Type B pancreatic cell (in vitro differentiated cells): ENCODE results near the gene SPECC1L. TPM values are rescaled to one million over a fixed set of nuclear protein-coding genes. Genes with fewer than 3 reads are reported as not detected.

ENCODE experiments used
- DNase-seq: peaks from one replicate; pipeline ENCODE4 v3.0.0; 2021; ENCODE audit warnings: mixed read lengths; ENCODE audit not compliant: unreplicated experiment; ENCODE audit errors: extremely low spot score
- H3K27ac Mint-ChIP-seq: 2 replicates; pipeline ENCODE4 v1.8.0; 2021; ENCODE audit warnings: mild to moderate bottlenecking, mixed read lengths
- H3K27me3 Mint-ChIP-seq: 2 replicates; pipeline ENCODE4 v1.8.0; 2021; ENCODE audit warnings: mixed read lengths
- H3K36me3 Mint-ChIP-seq: 2 replicates; pipeline ENCODE4 v1.8.0; 2021; ENCODE audit warnings: mixed read lengths
- H3K4me1 Mint-ChIP-seq: one replicate; pipeline ENCODE4 v1.8.0; 2021; ENCODE audit warnings: mixed read lengths; ENCODE audit not compliant: unreplicated experiment
- H3K4me3 Mint-ChIP-seq: 2 replicates; pipeline ENCODE4 v1.8.0; 2021; ENCODE audit warnings: mild to moderate bottlenecking, mixed read lengths
- H3K9me3 Mint-ChIP-seq: 2 replicates; pipeline ENCODE4 v1.8.0; 2021; ENCODE audit warnings: mixed read lengths
- CTCF ChIP-seq: fragments of 200-600 bp; sonication (generic); conservative IDR thresholded peaks from 2 replicates; pipeline ENCODE4 v1.5.0; 2021; ENCODE audit warnings: antibody characterized with exemption, mild to moderate bottlenecking
- total RNA-seq: library from RNA; stranded (reverse); gene quantifications from 2 replicates; pipeline ENCODE4 v1.2.1, GENCODE V29; 2021; ENCODE audit warnings: low replicate concordance

SPECC1L gene
- total RNA-seq, 1 donor from 2014 or later: 89.0 TPM

GRCh38 chr22:24400726-24401596 is 130.3 kb downstream of the SPECC1L start:
- Mint-ChIP-seq H3K36me3 (peaks cover 40% of the 10 kb centered on the region), H3K27ac (no peak overlapping the region), H3K9me3 (no peaks in the 10 kb centered on the region), H3K4me3 (no peak overlapping the region), H3K27me3 (no peaks in the 10 kb centered on the region), H3K4me1 (peaks cover 12% of the 10 kb centered on the region)
- TF ChIP-seq CTCF: no peak
- no peak for DNase-seq

GRCh38 chr22:24401931-24402367 is 131.3 kb downstream of the SPECC1L start:
- H3K4me1 Mint-ChIP-seq: peaks cover 19% of the 10 kb centered on the region
- H3K36me3 Mint-ChIP-seq: peaks cover 35% of the 10 kb centered on the region
- no peak overlapping the region for H3K4me3 Mint-ChIP-seq
- no peak for DNase-seq
- H3K27me3 Mint-ChIP-seq: no peaks in the 10 kb centered on the region
- H3K9me3 Mint-ChIP-seq: no peaks in the 10 kb centered on the region
- H3K27ac Mint-ChIP-seq: peak overlapping the region; percentile 86
- no peak for TF ChIP-seq CTCF

GRCh38 chr22:24402460-24403192 is 132.0 kb downstream of the SPECC1L start:
- peaks cover 33% of the 10 kb centered on the region for H3K36me3 Mint-ChIP-seq
- H3K4me3 Mint-ChIP-seq: peak overlapping the region; percentile 58
- peak overlapping the region; percentile 86 for H3K27ac Mint-ChIP-seq
- no peak for TF ChIP-seq CTCF
- H3K27me3 Mint-ChIP-seq: no peaks in the 10 kb centered on the region
- no peaks in the 10 kb centered on the region for H3K9me3 Mint-ChIP-seq
- peaks cover 26% of the 10 kb centered on the region for H3K4me1 Mint-ChIP-seq
- no peak for DNase-seq

GRCh38 chr22:24403346-24403745 is 132.7 kb downstream of the SPECC1L start:
- Mint-ChIP-seq H3K4me3 (no peak overlapping the region), H3K27me3 (no peaks in the 10 kb centered on the region), H3K27ac (no peak overlapping the region), H3K36me3 (peaks cover 27% of the 10 kb centered on the region), H3K9me3 (no peaks in the 10 kb centered on the region), H3K4me1 (peaks cover 33% of the 10 kb centered on the region)
- no peak for TF ChIP-seq CTCF
- no peak for DNase-seq

- no peaks in the 10 kb centered on the region for H3K27me3 Mint-ChIP-seq
- H3K4me3 Mint-ChIP-seq: no peak overlapping the region
- no peak for TF ChIP-seq CTCF
- no peak overlapping the region for H3K27ac Mint-ChIP-seq
- peaks cover 27% of the 10 kb centered on the region for H3K36me3 Mint-ChIP-seq
- H3K9me3 Mint-ChIP-seq: no peaks in the 10 kb centered on the region
- DNase-seq: no peak
- H3K4me1 Mint-ChIP-seq: peaks cover 33% of the 10 kb centered on the region
Measured at GRCh38 chr22:24404561-24405275, 134.1 kb downstream of the SPECC1L start.
